Kidney epithelial cell (primary cell): ENCODE measurements around the gene CTSW. TPM values are rescaled to one million over a fixed set of nuclear protein-coding genes. Genes with fewer than 3 reads are reported as not detected.

ENCODE experiments used
- DNase-seq: peaks from one replicate; pipeline ENCODE4 v3.0.0-alpha.2; 2010; ENCODE audit warnings: low read depth
- H3K27me3 ChIP-seq: 2 replicates; pipeline ENCODE4 v1.6.0; 2011; ENCODE audit warnings: low read length; ENCODE audit not compliant: control insufficient read depth, insufficient read depth
- H3K36me3 ChIP-seq: 2 replicates; pipeline ENCODE4 v1.5.1; 2011; ENCODE audit warnings: low read length; ENCODE audit not compliant: control insufficient read depth, insufficient read depth
- H3K4me3 ChIP-seq: 2 replicates; pipeline ENCODE4 v1.5.1; 2011; ENCODE audit warnings: low read depth, mild to moderate bottlenecking, control low read depth, low read length
- CTCF ChIP-seq: IDR thresholded peaks from 2 replicates; pipeline ENCODE4 v1.5.1; 2011; ENCODE audit warnings: mild to moderate bottlenecking, moderate library complexity, low read length, control low read depth, inconsistent platforms; ENCODE audit not compliant: insufficient read depth, poor library complexity, severe bottlenecking
- total RNA-seq: library from RNA; depleted of rRNA; stranded (reverse); fragments of >200 nt; gene quantifications from 2 replicates; pipeline ENCODE4 v1.2.3, GENCODE V29; 2015

The CTSW gene
- total RNA-seq, 1 donor from 2014 or later, result not detected

- peaks cover 11% of the 10 kb centered on the region for H3K36me3 ChIP-seq
- H3K4me3 ChIP-seq, result no peak overlapping the region
- DNase-seq, result no peak
- no peak for TF ChIP-seq CTCF
- no peaks in the 10 kb centered on the region for H3K27me3 ChIP-seq
Observed at GRCh38 chr11:65883786-65884715, 4.4 kb downstream of the CTSW start.

GRCh38 chr11:65884716-65885092 lies 5.1 kb downstream of the CTSW start:
- no peak overlapping the region for H3K4me3 ChIP-seq
- TF ChIP-seq CTCF, result peak; percentile 100
- H3K27me3 ChIP-seq, result no peaks in the 10 kb centered on the region
- H3K36me3 ChIP-seq, result peaks cover 11% of the 10 kb centered on the region
- no peak for DNase-seq

- no peak for DNase-seq
- TF ChIP-seq CTCF, result no peak
- no peak overlapping the region for H3K4me3 ChIP-seq
- no peaks in the 10 kb centered on the region for H3K27me3 ChIP-seq
- peaks cover 11% of the 10 kb centered on the region for H3K36me3 ChIP-seq
Observed at GRCh38 chr11:65885231-65885630, 5.6 kb downstream of the CTSW start.

- no peak for TF ChIP-seq CTCF
- DNase-seq, result no peak
- H3K4me3 ChIP-seq, result no peak overlapping the region
- H3K36me3 ChIP-seq, result peaks cover 11% of the 10 kb centered on the region
- H3K27me3 ChIP-seq, result no peaks in the 10 kb centered on the region
Observed at GRCh38 chr11:65885808-65886536, 6.3 kb downstream of the CTSW start.

- no peak for DNase-seq
- H3K4me3 ChIP-seq, result peak overlapping the region; percentile 63
- peaks cover 11% of the 10 kb centered on the region for H3K36me3 ChIP-seq
- no peaks in the 10 kb centered on the region for H3K27me3 ChIP-seq
- no peak for TF ChIP-seq CTCF
Observed at GRCh38 chr11:65886826-65887722, 7.4 kb downstream of the CTSW start.
